Measurements from ENCODE around the gene DMXL1. TPM values are rescaled to one million over a fixed set of nuclear protein-coding genes. Genes with fewer than 3 reads are reported as not detected.

The DMXL1 gene
- total RNA-seq, 6 experiments from 2014 or later = 19.1 to 25.6 (median 22.9) TPM

DNA sequence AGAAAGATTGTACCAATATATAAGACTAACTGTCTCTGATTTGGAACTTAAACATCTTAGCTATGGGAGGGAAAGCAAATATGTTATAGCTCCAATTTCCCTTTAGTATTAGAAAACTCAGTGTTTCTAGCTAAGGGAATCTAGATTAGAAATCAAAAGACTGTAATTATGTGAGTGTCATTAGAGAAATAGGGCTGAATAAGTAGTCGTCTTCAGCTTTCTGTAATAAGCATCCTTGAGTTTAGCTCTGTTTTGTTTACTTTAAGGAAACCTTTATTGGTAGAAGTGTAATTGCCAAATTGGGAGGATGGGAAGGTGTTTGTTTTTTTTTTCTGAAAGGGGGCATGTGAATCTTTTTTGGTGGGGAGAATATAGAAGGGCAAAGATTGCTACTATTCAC is 5.2 kb downstream of the DMXL1 start:
- H3K4me3 ChIP-seq = no peak overlapping the region
- intact Hi-C loops (cut with DNase I) = no loop called here
- no peaks in the 10 kb centered on the region for H3K27me3 ChIP-seq
- WGBS (ENCODE audit: insufficient coverage, low coverage, low lambda C conversion rate, missing lambda C conversion rate) = 94% methylated on average over 1 of the region's 1 CpG
- ATAC-seq (no peak), DNase-seq (no peak)
- no peak overlapping the region for H3K27ac ChIP-seq
- H3K36me3 ChIP-seq = no peaks in the 10 kb centered on the region
- peaks cover 0 to 16% (median 4%) of the 10 kb centered on the region in 4 donors for H3K4me1 ChIP-seq
- no peak for TF ChIP-seq POLR2A (IDR thresholded peaks at IDR 0.05)
- TF ChIP-seq, protein P1, sequence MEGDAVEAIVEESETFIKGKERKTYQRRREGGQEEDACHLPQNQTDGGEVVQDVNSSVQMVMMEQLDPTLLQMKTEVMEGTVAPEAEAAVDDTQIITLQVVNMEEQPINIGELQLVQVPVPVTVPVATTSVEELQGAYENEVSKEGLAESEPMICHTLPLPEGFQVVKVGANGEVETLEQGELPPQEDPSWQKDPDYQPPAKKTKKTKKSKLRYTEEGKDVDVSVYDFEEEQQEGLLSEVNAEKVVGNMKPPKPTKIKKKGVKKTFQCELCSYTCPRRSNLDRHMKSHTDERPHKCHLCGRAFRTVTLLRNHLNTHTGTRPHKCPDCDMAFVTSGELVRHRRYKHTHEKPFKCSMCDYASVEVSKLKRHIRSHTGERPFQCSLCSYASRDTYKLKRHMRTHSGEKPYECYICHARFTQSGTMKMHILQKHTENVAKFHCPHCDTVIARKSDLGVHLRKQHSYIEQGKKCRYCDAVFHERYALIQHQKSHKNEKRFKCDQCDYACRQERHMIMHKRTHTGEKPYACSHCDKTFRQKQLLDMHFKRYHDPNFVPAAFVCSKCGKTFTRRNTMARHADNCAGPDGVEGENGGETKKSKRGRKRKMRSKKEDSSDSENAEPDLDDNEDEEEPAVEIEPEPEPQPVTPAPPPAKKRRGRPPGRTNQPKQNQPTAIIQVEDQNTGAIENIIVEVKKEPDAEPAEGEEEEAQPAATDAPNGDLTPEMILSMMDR (IDR thresholded peaks at IDR 0.05) = no peak
- H3K9me3 ChIP-seq = no peaks in the 10 kb centered on the region

DNA sequence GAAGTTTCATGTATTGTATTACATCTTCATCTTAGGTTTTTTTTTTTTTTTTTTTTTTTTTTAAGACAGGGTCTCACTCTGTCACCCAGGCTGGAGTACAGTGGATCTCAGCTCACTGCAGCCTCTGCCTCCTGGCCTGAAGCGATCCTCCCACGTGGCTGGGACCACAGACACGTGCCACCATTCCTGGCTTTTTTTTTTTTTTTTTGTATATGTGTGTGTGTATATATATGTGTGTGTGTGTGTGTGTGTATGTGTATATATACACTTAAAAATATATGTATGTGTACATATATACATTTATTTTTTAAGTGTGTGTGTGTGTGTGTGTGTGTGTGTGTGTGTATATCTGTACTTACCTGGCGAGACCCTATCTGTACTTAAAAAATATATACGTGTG is 6.6 kb downstream of the DMXL1 start:
- Histone ChIP-seq H3K27me3 (no peaks in the 10 kb centered on the region), H3K9me3 (no peaks in the 10 kb centered on the region), H3K36me3 (no peaks in the 10 kb centered on the region), H3K4me1 (peaks cover 0 to 10% (median 4%) of the 10 kb centered on the region in 4 donors), H3K4me3 (no peak overlapping the region), H3K27ac (no peak overlapping the region)
- 82% methylated on average over 4 of the region's 5 CpGs for WGBS (ENCODE audit: insufficient coverage, low coverage, low lambda C conversion rate, missing lambda C conversion rate)
- intact Hi-C loops (cut with DNase I) = no loop called here
- ATAC-seq = no peak
- TF ChIP-seq, protein P1 (IDR thresholded peaks at IDR 0.05) = no peak
- TF ChIP-seq POLR2A (IDR thresholded peaks at IDR 0.05) = no peak
- DNase-seq = no peak

DNA sequence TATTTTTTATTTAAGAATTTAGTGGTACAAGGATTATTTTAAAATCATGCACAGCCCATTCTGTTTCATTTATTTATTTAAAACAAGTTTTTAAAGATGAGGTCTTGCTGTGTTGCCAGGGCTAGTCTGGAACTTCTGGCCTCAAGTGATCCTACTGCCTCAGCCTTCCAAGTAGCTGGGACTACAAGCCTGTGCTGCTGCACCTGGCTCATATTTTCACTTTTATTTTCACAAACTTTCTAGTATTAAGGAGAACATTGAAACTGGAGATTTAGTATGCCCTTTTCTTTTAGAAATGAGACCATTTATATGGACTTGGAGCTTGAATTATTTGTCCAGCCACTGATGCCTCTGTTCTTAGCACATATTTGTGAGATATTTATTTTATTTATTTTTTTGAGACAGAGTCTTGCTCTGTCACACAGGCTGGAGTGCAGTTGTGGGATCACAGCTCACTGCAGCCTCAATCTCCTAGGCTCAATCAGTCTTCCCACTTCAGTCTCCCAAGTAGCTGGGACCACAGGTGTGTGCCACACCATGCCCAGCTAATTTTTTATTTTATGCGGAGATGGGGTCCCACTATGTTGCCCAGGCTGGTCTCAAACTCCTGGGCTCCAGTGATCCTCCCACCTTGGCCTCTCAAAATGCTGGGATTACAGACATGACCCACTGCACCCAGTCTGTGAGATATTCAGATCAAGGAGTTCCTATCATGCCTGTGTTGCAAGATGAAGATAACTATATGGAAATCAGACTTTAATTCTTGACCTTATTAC is 7.4 kb downstream of the DMXL1 start:
- Histone ChIP-seq H3K4me1 (peaks cover 0 to 4% (median under 1%) of the 10 kb centered on the region in 4 donors), H3K36me3 (no peaks in the 10 kb centered on the region), H3K9me3 (no peaks in the 10 kb centered on the region), H3K4me3 (no peak overlapping the region), H3K27me3 (no peaks in the 10 kb centered on the region), H3K27ac (no peak overlapping the region)
- DNase-seq (no peak), ATAC-seq (no peak)
- intact Hi-C loops (cut with DNase I) = no loop called here
- 100% methylated on average over 1 of the region's 1 CpG for WGBS (ENCODE audit: insufficient coverage, low coverage, low lambda C conversion rate, missing lambda C conversion rate)
- TF ChIP-seq, protein P1 (IDR thresholded peaks at IDR 0.05) = no peak
- no peak for TF ChIP-seq POLR2A (IDR thresholded peaks at IDR 0.05)

DNA sequence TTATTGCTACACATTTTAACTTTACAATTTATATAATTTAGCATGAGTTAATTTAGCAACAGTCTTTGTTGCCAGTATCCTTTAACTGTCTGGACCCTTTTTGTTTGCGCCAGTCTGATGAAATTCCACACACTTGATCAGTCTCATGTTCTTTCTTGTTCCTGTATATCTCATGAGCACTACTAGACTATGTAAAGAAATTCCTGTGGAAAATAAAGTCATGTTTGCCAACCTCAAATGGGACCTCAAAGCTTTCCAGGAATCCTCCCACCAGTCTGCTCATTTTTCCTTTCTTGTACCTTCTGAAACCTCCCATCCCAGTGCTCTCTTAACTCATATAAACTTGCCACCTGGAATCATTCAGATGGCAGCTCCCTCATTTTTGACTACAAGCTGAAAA is 8.0 kb downstream of the DMXL1 start:
- Histone ChIP-seq H3K4me3 (no peak overlapping the region), H3K9me3 (no peaks in the 10 kb centered on the region), H3K4me1 (no peaks in the 10 kb centered on the region), H3K27ac (no peak overlapping the region), H3K27me3 (no peaks in the 10 kb centered on the region), H3K36me3 (no peaks in the 10 kb centered on the region)
- intact Hi-C loops (cut with DNase I) = no loop called here
- ATAC-seq = no peak
- 67% methylated on average over 1 of the region's 1 CpG for WGBS (ENCODE audit: insufficient coverage, low coverage, low lambda C conversion rate, missing lambda C conversion rate)
- TF ChIP-seq POLR2A (IDR thresholded peaks at IDR 0.05) = no peak
- TF ChIP-seq, protein P1 (IDR thresholded peaks at IDR 0.05) = no peak
- no peak for DNase-seq
